Activated CD4-positive, alpha-beta T cell treated with anti-CD3 and anti-CD28 coated beads, Interleukin-2, amount 50 U/mL, for 16 hours (primary cell): Measurements from ENCODE around the gene TAPBPL.

Experiments
- DNase-seq: peaks from one replicate; pipeline ENCODE4 v3.0.0-alpha.2; 2020

Gene TAPBPL

DNA sequence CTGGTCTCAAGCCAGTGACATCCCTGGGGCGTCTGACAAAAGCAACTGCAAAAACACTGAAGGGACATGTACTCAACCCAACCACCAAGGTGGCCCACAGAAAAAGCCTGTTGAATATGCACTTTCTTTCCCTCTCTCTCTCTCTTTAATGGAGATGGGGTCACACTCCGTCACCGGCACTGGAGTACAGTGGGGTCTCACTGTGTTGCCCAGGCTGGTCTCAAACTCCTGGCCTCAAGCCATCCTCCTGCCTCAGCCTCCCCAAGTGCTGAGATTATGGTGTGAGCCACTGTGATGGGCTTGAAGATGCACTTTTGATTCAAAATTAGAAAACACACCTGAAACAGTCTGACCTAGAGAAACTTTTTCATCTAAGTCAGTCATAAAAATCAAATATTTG is 14.3 kb upstream of the TAPBPL start:
- no peak for DNase-seq

DNA sequence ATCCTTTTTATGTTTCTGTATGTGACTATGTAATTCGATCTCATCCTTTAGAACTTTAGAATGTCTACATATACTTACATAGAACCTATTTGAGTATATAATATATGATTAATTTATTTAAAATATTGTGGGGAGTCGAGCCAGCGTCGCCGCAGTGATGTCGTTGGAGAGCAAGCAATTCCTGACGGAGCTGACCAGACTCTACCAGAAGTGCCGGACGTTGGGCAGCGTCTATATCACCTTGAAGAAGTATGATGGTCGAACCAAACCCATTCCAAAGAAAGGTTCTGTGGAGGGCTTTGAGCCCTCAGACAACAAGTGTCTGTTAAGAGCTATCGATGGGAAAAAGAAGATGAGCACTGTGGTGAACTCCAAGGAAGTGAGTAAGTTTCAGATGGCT is 13.5 kb upstream of the TAPBPL start:
- DNase-seq: no peak

GRCh38 chr12:6440391-6440790 is 11.5 kb upstream of the TAPBPL start:
- DNase-seq: no peak

DNA sequence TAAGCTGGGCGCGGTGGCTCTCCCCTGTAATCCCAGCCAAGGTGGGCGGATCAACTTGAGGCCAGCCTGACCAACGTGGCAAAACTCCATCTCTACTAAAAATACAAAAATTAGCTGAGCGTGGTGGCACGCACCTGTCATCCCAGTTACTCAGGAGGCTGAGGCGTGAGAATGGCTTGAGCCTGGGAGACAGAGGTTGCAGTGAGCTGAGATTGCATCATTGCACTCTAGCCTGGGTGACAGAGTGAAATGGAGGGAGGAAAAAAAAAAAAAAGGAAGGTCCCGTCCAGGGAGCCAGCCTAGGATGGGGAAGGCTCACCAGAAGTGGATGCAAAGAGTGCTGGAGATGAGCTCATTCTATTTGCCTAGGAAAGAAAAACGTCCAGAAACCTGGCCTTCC is 9.0 kb upstream of the TAPBPL start:
- no peak for DNase-seq

GRCh38 chr12:6443361-6443983 is 8.4 kb upstream of the TAPBPL start:
- peak; percentile 80 for DNase-seq

DNA sequence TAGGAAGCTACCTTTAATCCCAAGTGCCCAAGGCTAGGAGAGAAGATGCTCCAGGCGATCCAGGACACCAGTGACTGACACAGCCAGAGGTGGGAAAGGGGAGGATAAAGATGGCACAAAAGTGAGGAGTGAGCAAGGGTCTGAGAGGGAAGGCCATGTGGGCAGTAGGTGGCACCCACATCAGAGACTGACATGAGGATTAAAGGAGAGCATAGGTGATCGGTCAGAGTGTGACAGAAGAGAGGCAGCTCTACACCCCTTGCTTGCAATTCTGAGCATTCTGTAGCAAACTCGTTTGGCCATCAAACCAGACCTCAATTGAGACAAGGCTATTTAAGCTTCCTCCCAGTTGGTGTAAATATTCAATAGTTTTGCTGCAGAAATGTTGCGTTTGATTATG is 7.8 kb upstream of the TAPBPL start:
- DNase-seq: no peak

- DNase-seq: no peak
Measured at GRCh38 chr12:6444704-6445688, 6.8 kb upstream of the TAPBPL start, which contains the start of gene CD27. Gene CD27 (plus strand): TSS chr12:6444955. CDS start chr12:6445096, 141 bp downstream.

DNA sequence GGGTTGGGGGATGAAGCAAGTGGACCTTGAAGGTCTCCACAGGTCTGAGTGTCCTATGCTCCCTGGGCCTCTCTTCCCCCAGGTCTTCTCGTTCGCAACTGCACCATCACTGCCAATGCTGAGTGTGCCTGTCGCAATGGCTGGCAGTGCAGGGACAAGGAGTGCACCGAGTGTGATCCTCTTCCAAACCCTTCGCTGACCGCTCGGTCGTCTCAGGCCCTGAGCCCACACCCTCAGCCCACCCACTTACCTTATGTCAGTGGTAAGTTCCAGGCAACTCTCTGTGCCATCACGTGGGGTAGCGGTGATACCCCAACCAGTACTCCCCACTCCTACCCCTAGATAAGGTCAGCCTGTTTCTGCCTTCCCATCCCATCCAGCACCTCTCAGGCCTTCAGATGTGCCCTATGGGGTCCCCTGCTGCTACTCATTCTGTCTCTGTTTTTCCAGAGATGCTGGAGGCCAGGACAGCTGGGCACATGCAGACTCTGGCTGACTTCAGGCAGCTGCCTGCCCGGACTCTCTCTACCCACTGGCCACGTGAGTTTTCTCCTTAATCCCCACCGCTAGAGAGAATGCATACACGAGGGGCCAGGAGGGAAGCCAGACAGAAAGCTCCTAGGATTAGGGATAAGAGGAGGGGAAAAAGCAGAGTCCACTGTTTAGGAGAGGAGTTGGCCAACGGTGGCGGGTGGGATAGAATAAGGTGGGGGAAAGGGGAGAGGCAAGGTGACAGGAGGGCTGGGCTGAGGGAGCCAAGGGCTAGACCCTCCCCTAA is 1.6 kb upstream of the TAPBPL start:
- DNase-seq: no peak

- no peak for DNase-seq
Measured at GRCh38 chr12:6450869-6451347, 934 bp upstream of the TAPBPL start.

- no peak for DNase-seq
Measured at GRCh38 chr12:6452245-6452943, 552 bp downstream of the TAPBPL start.

DNA sequence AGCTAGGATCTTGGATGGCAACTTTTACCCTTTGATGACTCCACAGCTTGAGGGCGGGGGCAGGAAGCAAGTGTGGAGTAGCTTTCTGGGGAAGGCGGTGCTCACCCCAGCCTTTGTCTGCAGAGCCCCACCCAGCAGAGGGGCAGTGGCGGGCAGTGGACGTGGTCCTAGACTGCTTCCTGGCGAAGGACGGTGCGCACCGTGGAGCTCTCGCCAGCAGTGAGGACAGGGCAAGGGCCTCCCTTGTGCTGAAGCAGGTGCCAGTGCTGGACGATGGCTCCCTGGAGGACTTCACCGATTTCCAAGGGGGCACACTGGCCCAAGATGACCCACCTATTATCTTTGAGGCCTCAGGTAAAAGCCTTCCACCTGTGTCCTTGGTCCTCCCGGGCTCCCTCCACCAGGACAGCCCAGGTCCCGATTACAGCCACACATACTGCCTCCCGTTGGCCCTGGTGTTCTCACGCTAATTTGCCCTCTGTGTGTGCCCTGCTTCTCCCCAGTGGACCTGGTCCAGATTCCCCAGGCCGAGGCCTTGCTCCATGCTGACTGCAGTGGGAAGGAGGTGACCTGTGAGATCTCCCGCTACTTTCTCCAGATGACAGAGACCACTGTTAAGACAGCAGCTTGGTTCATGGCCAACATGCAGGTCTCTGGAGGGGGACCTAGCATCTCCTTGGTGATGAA is 1.2 kb downstream of the TAPBPL start:
- DNase-seq: peak; percentile 63

DNA sequence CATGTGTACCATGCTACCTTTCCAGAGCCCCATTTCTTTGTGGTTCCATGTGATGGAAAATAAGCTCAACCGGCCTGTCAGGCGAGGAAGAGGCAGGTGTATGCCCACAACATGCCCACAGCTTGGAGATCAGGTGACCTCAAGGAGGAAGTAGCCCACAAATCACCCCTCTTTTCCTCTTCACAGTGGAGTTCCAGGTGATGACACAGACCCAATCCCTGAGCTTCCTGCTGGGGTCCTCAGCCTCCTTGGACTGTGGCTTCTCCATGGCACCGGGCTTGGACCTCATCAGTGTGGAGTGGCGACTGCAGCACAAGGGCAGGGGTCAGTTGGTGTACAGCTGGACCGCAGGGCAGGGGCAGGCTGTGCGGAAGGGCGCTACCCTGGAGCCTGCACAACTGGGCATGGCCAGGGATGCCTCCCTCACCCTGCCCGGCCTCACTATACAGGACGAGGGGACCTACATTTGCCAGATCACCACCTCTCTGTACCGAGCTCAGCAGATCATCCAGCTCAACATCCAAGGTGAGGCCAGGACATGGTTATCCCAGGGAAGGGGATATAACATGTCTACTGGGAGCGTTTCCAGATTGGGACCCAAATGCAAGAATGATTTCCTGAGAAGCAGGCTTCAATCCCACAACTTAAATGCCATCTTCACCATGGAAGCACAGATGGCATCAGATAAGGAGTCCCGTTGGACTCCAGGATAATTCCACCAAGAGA is 5.5 kb downstream of the TAPBPL start:
- DNase-seq: no peak

DNA sequence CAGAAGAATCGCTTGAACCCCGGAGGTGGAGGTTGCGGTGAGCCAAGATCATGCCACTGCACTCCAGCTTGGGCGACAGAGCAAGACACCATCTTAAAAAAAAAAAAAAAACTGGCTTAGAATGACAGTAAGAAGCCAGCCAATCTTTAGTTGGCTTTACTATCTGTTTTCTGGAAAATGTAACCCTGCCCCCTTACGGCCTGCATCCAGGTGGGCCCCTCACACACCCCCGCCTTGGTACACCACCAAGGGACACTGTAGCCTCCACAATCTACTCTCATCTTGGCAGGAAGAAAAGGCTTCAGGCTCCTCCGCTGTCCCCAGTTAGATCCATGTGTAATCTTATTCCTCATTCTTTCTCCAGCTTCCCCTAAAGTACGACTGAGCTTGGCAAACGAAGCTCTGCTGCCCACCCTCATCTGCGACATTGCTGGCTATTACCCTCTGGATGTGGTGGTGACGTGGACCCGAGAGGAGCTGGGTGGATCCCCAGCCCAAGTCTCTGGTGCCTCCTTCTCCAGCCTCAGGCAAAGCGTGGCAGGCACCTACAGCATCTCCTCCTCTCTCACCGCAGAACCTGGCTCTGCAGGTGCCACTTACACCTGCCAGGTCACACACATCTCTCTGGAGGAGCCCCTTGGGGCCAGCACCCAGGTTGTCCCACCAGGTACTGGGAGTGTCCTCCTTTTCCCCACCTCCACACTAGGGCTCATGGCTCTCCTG is 6.6 kb downstream of the TAPBPL start:
- DNase-seq: no peak

DNA sequence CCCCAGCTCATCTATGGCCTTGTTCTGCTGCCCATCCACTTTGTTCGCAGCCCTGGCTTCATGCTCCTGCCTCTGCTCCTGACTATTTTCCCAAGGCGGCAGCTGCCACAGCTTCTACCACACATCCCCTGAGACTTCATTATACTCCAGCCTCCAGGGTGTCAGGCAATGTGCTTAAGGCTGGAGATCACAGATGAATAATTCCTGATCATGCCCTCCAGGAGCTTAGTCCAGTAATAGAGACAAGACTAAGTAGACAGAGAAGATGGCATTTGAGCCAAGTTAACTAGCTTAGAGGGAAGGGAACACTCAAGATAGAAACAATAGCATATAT is 7.1 kb downstream of the TAPBPL start:
- DNase-seq: no peak

DNA sequence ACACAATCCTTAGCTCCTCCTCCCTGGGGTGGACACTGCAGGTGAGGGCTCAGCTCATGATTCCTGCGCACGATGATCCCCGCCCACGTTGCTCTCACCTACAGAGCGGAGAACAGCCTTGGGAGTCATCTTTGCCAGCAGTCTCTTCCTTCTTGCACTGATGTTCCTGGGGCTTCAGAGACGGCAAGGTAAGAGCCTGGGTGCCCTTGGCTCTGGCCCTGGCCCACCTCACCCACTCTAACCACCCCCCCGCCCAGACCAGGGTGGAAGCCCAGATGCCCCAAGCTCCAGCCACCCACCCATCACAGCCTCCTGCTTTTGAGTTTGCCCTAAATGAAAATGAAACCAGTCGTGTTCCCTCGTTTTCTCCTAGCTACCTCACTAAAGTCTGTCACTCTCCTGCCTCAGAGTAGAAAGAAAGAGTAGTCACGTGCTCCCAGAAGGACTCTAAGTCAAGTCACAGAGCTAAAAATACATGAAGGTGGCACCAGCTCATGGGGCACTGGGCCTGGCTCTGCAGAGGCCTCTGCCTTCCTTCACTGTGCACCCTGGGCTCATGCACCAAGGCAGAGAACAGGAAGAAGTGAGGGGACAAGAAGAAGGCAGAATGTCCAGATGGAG is 9.0 kb downstream of the TAPBPL start:
- DNase-seq: peak; percentile 68

GRCh38 chr12:6461401-6462233 is 9.8 kb downstream of the TAPBPL start:
- DNase-seq: peak; percentile 94

GRCh38 chr12:6462234-6462995 is 10.6 kb downstream of the TAPBPL start:
- peak; percentile 46 for DNase-seq

DNA sequence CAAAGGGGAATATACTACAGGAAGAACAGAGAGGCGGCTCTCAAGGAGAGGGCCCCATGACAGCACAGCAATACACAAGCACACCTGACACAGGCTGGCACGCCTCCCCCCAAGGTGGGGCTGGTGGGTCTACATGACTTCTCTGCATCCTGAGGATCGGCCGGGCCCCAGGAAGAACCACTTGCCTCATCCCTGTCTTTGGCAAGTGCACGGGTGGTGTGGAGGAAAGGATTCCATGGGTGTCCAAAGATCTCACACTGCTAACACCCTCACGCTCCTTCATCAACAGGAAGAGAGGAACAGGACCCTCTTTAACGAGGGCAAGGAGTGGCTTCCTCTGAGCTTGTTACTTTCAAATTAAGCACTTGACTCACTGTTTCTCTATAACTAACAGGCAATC is 11.4 kb downstream of the TAPBPL start:
- DNase-seq: no peak
